ENCODE measurements around the gene SAXO1.

SAXO1 gene

GRCh38 chr9:18905028-18905882 is 127.8 kb downstream of the SAXO1 start:
- TF ChIP-seq CTCF (IDR thresholded peaks at IDR 0.05; ENCODE audit: low read depth, low read length), result no peak
- DNase-seq (ENCODE audit: extremely low read depth, low read depth), result no peak

- no peak for TF ChIP-seq CTCF (IDR thresholded peaks at IDR 0.05; ENCODE audit: low read depth, low read length)
- no peak for DNase-seq (ENCODE audit: extremely low read depth, low read depth)
Observed at GRCh38 chr9:18903450-18903849, 129.6 kb downstream of the SAXO1 start.

GRCh38 chr9:18896531-18897179 is 136.4 kb downstream of the SAXO1 start:
- TF ChIP-seq CTCF (IDR thresholded peaks at IDR 0.05; ENCODE audit: low read depth, low read length), result no peak
- no peak for DNase-seq (ENCODE audit: extremely low read depth, low read depth)

- no peak for DNase-seq (ENCODE audit: extremely low read depth, low read depth)
- no peak for TF ChIP-seq CTCF (IDR thresholded peaks at IDR 0.05; ENCODE audit: low read depth, low read length)
Observed at GRCh38 chr9:18896004-18896403, 137.0 kb downstream of the SAXO1 start.

- TF ChIP-seq CTCF (IDR thresholded peaks at IDR 0.05; ENCODE audit: low read depth, low read length), result no peak
- no peak for DNase-seq (ENCODE audit: extremely low read depth, low read depth)
Observed at GRCh38 chr9:18893491-18893890, 139.5 kb downstream of the SAXO1 start.

- no peak for DNase-seq (ENCODE audit: extremely low read depth, low read depth)
- no peak for TF ChIP-seq CTCF (IDR thresholded peaks at IDR 0.05; ENCODE audit: low read depth, low read length)
Observed at GRCh38 chr9:18893046-18893445, 140.0 kb downstream of the SAXO1 start.

GRCh38 chr9:18891946-18892670 is 140.9 kb downstream of the SAXO1 start:
- TF ChIP-seq CTCF (IDR thresholded peaks at IDR 0.05; ENCODE audit: low read depth, low read length), result no peak
- DNase-seq (ENCODE audit: extremely low read depth, low read depth), result no peak
